Measurements from ENCODE around the gene C1GALT1. TPM values are rescaled to one million over a fixed set of nuclear protein-coding genes. Genes with fewer than 3 reads are reported as not detected.

The C1GALT1 gene
- total RNA-seq, 1 experiment from 2014 or later: 55.9 TPM

- H3K27me3 ChIP-seq (ENCODE audit: control insufficient read depth, insufficient read depth, low read length): no peaks in the 10 kb centered on the region
- DNase-seq: no peak
- H3K36me3 ChIP-seq (replicated peaks; ENCODE audit: control insufficient read depth, insufficient read depth, low read length): no peaks in the 10 kb centered on the region
- H3K4me3 ChIP-seq (ENCODE audit: insufficient read depth, low read depth, low read length): no peak overlapping the region
These were observed 72.6 kb downstream of the C1GALT1 start for GRCh38 chr7:7254908-7255307.

- no peaks in the 10 kb centered on the region for H3K36me3 ChIP-seq (replicated peaks; ENCODE audit: control insufficient read depth, insufficient read depth, low read length)
- no peak overlapping the region for H3K4me3 ChIP-seq (ENCODE audit: insufficient read depth, low read depth, low read length)
- DNase-seq: no peak
- H3K27me3 ChIP-seq (ENCODE audit: control insufficient read depth, insufficient read depth, low read length): no peaks in the 10 kb centered on the region
These were observed 74.5 kb downstream of the C1GALT1 start for GRCh38 chr7:7256731-7257274.

GRCh38 chr7:7257899-7258692, 75.8 kb downstream of the C1GALT1 start:
- no peak for DNase-seq
- no peaks in the 10 kb centered on the region for H3K36me3 ChIP-seq (replicated peaks; ENCODE audit: control insufficient read depth, insufficient read depth, low read length)
- H3K27me3 ChIP-seq (ENCODE audit: control insufficient read depth, insufficient read depth, low read length): no peaks in the 10 kb centered on the region
- no peak overlapping the region for H3K4me3 ChIP-seq (ENCODE audit: insufficient read depth, low read depth, low read length)

GRCh38 chr7:7261863-7262262, 79.5 kb downstream of the C1GALT1 start:
- Histone ChIP-seq H3K4me3 (ENCODE audit: insufficient read depth, low read depth, low read length) (no peak overlapping the region), H3K27me3 (ENCODE audit: control insufficient read depth, insufficient read depth, low read length) (no peaks in the 10 kb centered on the region), H3K36me3 (replicated peaks; ENCODE audit: control insufficient read depth, insufficient read depth, low read length) (no peaks in the 10 kb centered on the region)
- DNase-seq: no peak

- H3K36me3 ChIP-seq (replicated peaks; ENCODE audit: control insufficient read depth, insufficient read depth, low read length): no peaks in the 10 kb centered on the region
- H3K27me3 ChIP-seq (ENCODE audit: control insufficient read depth, insufficient read depth, low read length): no peaks in the 10 kb centered on the region
- DNase-seq: no peak
- no peak overlapping the region for H3K4me3 ChIP-seq (ENCODE audit: insufficient read depth, low read depth, low read length)
These were observed 81.2 kb downstream of the C1GALT1 start for GRCh38 chr7:7263297-7264230.

GRCh38 chr7:7264306-7265040, 82.1 kb downstream of the C1GALT1 start:
- Histone ChIP-seq H3K4me3 (ENCODE audit: insufficient read depth, low read depth, low read length) (no peak overlapping the region), H3K27me3 (ENCODE audit: control insufficient read depth, insufficient read depth, low read length) (no peaks in the 10 kb centered on the region), H3K36me3 (replicated peaks; ENCODE audit: control insufficient read depth, insufficient read depth, low read length) (no peaks in the 10 kb centered on the region)
- no peak for DNase-seq

- no peak for DNase-seq
- Histone ChIP-seq H3K36me3 (replicated peaks; ENCODE audit: control insufficient read depth, insufficient read depth, low read length) (no peaks in the 10 kb centered on the region), H3K4me3 (ENCODE audit: insufficient read depth, low read depth, low read length) (no peak overlapping the region), H3K27me3 (ENCODE audit: control insufficient read depth, insufficient read depth, low read length) (no peaks in the 10 kb centered on the region)
These were observed 83.0 kb downstream of the C1GALT1 start for GRCh38 chr7:7265081-7266075.

- no peaks in the 10 kb centered on the region for H3K27me3 ChIP-seq (ENCODE audit: control insufficient read depth, insufficient read depth, low read length)
- DNase-seq: no peak
These were observed 84.0 kb downstream of the C1GALT1 start for GRCh38 chr7:7266257-7266881.

GRCh38 chr7:7271094-7271874, 88.9 kb downstream of the C1GALT1 start:
- Histone ChIP-seq H3K4me3 (ENCODE audit: insufficient read depth, low read depth, low read length) (no peak overlapping the region), H3K27me3 (ENCODE audit: control insufficient read depth, insufficient read depth, low read length) (no peaks in the 10 kb centered on the region), H3K36me3 (replicated peaks; ENCODE audit: control insufficient read depth, insufficient read depth, low read length) (no peaks in the 10 kb centered on the region)
- no peak for DNase-seq

More at GRCh38 chr7:7266257-7266881, 84.0 kb downstream of the C1GALT1 start:
- Histone ChIP-seq H3K4me3 (ENCODE audit: insufficient read depth, low read depth, low read length) (no peak overlapping the region), H3K36me3 (replicated peaks; ENCODE audit: control insufficient read depth, insufficient read depth, low read length) (no peaks in the 10 kb centered on the region)

GRCh38 chr7:7272294-7272693, 90.0 kb downstream of the C1GALT1 start:
- DNase-seq: no peak
- H3K36me3 ChIP-seq (replicated peaks; ENCODE audit: control insufficient read depth, insufficient read depth, low read length): no peaks in the 10 kb centered on the region
- H3K27me3 ChIP-seq (ENCODE audit: control insufficient read depth, insufficient read depth, low read length): no peaks in the 10 kb centered on the region
- no peak overlapping the region for H3K4me3 ChIP-seq (ENCODE audit: insufficient read depth, low read depth, low read length)

GRCh38 chr7:7274782-7275181, 92.4 kb downstream of the C1GALT1 start:
- no peaks in the 10 kb centered on the region for H3K36me3 ChIP-seq (replicated peaks; ENCODE audit: control insufficient read depth, insufficient read depth, low read length)
- H3K27me3 ChIP-seq (ENCODE audit: control insufficient read depth, insufficient read depth, low read length): no peaks in the 10 kb centered on the region
- no peak for DNase-seq
- H3K4me3 ChIP-seq (ENCODE audit: insufficient read depth, low read depth, low read length): no peak overlapping the region

GRCh38 chr7:7276161-7276560, 93.8 kb downstream of the C1GALT1 start:
- no peak for DNase-seq
- Histone ChIP-seq H3K27me3 (ENCODE audit: control insufficient read depth, insufficient read depth, low read length) (no peaks in the 10 kb centered on the region), H3K4me3 (ENCODE audit: insufficient read depth, low read depth, low read length) (no peak overlapping the region), H3K36me3 (replicated peaks; ENCODE audit: control insufficient read depth, insufficient read depth, low read length) (no peaks in the 10 kb centered on the region)

Data from H7 (cell line).